ENCODE measurements around the gene SUSD1.
A peak's percentile ranks its signal among the peaks of the same experiment; 100 is the strongest.

SUSD1 gene

GRCh38 chr9:112041536-112042243 lies 133.4 kb downstream of the SUSD1 start:
- DNase-seq (ENCODE audit: low read depth), result no peak

GRCh38 chr9:112041199-112041535 lies 133.9 kb downstream of the SUSD1 start:
- DNase-seq (ENCODE audit: low read depth), result no peak

- no peak for DNase-seq (ENCODE audit: low read depth)
Observed at GRCh38 chr9:112038017-112038408, 137.1 kb downstream of the SUSD1 start.

GRCh38 chr9:112037281-112038016 lies 137.6 kb downstream of the SUSD1 start:
- DNase-seq (ENCODE audit: low read depth), result peak; percentile 19

- no peak for DNase-seq (ENCODE audit: low read depth)
Observed at GRCh38 chr9:112035166-112035826, 139.8 kb downstream of the SUSD1 start.

GRCh38 chr9:112034216-112034611 lies 140.9 kb downstream of the SUSD1 start:
- DNase-seq (ENCODE audit: low read depth), result no peak

GRCh38 chr9:112033237-112034215 lies 141.6 kb downstream of the SUSD1 start:
- DNase-seq (ENCODE audit: low read depth), result no peak

- DNase-seq (ENCODE audit: low read depth), result no peak
Observed at GRCh38 chr9:112032743-112033142, 142.4 kb downstream of the SUSD1 start.

GRCh38 chr9:112032009-112032408 lies 143.1 kb downstream of the SUSD1 start:
- no peak for DNase-seq (ENCODE audit: low read depth)

- no peak for DNase-seq (ENCODE audit: low read depth)
Observed at GRCh38 chr9:112031400-112031799, 143.7 kb downstream of the SUSD1 start.

- no peak for DNase-seq (ENCODE audit: low read depth)
Observed at GRCh38 chr9:112029921-112030444, 145.1 kb downstream of the SUSD1 start.

- no peak for DNase-seq (ENCODE audit: low read depth)
Observed at GRCh38 chr9:112028242-112029221, 146.6 kb downstream of the SUSD1 start.

- no peak for DNase-seq (ENCODE audit: low read depth)
Observed at GRCh38 chr9:112025850-112026249, 149.2 kb downstream of the SUSD1 start.

- no peak for DNase-seq (ENCODE audit: low read depth)
Observed at GRCh38 chr9:112021742-112022141, 153.4 kb downstream of the SUSD1 start.

GRCh38 chr9:112020680-112021596 lies 154.2 kb downstream of the SUSD1 start:
- DNase-seq (ENCODE audit: low read depth), result no peak

GRCh38 chr9:112017878-112018277 lies 157.2 kb downstream of the SUSD1 start:
- no peak for DNase-seq (ENCODE audit: low read depth)

GRCh38 chr9:112015736-112016135 lies 159.4 kb downstream of the SUSD1 start:
- no peak for DNase-seq (ENCODE audit: low read depth)

GRCh38 chr9:112015149-112015548 lies 159.9 kb downstream of the SUSD1 start:
- no peak for DNase-seq (ENCODE audit: low read depth)

- no peak for DNase-seq (ENCODE audit: low read depth)
Observed at GRCh38 chr9:112013266-112013665, 161.8 kb downstream of the SUSD1 start.
